Middle frontal gyrus (tissue), 1 donor: ENCODE data around the gene AP2A1.

Experiments used
- DNase-seq: peaks from one replicate; pipeline ENCODE4 v3.0.0-alpha.2; 2015; ENCODE audit warnings: low spot score; ENCODE audit errors: extremely low spot score

AP2A1 gene

DNA sequence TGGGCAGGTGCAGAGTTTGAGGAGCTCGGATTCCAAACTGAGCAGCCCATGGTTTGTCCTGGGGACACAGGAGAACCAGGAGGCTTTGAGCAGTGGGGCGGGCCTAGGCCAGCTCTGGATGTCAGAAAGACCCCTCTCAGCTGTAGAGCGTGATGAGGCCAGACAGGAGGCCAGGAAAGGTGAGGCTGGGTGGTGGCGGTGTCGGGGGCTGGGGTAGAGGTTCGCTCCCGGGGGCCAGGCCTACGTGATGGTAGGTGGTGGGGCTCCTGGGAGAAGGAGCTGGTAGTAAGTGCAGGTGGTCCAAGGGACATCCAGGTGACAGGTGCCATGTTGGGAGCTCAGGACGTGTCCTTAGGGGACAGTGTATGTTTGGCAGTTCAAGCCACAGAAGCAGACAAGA lies 70.6 kb downstream of the AP2A1 start:
- DNase-seq, result no peak

DNA sequence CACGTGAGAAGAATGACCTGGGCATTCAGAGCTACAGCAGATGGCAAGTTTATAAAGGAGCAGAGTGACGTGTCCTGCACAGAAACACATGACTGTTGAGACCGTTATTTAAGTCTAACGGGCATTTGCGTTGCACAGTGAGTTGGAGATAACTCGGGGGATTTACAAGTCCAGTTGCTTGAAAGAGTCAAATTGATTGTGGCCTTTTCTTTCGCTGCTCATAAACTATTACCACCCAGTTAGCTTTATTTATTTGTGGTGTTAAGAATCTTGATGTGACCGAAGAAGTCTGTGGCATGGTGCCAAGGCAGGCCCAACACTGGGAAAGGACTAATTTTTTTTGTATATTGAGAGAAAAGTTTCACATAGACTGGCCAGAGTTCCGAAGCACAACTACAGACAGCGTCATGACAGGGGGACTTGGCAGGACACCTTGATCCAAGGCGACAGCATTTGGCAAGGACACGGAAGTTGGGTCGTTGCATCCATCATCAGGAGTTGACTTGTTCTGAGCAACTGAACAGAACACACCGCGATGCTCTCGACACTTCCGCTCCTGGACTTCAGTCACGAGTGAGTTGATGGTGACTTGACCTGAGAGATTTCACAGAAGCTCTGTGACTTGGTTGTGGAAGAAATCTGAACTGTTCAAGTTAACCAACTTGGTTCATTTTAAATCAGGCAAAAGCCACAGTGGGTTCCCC lies 72.2 kb downstream of the AP2A1 start:
- no peak for DNase-seq

DNA sequence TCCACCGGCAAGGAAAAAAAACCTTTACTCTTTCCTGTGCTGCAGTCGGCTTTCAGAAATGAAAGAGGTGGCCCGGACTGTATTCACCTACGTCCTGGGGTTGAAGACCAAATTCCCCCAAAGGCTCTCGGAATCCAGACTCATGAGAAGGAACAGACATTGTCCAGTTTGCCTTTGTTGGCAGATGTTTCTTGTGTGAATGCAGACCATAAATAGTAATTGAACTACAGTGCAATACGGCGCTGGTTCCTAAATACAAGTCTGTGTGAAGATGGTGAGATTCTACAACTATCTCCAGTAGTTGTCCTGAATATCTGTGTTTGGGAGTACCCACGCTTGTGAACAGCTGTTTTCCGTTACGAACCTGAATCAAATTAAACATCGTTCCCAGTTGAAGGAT lies 72.9 kb downstream of the AP2A1 start:
- DNase-seq, result no peak

DNA sequence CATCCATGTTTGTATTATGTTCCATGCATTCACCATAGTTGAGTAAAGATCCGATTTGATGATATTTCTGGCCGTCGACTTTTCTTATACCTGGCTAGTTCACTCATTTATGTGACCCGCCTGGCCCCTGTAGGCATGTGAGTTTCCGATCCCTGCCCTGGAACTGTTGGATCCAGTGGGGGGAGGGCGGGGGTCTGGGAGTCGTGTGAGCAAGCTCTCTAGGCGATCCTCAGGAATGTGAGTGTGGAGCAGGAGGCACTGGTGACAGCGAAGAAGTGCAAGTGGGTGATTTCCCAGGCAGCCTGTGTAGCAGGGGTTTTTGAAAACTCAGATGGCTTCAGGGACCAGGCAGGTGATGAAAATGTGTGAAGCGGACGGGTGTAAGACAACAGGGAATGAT lies 73.5 kb downstream of the AP2A1 start:
- no peak for DNase-seq

DNA sequence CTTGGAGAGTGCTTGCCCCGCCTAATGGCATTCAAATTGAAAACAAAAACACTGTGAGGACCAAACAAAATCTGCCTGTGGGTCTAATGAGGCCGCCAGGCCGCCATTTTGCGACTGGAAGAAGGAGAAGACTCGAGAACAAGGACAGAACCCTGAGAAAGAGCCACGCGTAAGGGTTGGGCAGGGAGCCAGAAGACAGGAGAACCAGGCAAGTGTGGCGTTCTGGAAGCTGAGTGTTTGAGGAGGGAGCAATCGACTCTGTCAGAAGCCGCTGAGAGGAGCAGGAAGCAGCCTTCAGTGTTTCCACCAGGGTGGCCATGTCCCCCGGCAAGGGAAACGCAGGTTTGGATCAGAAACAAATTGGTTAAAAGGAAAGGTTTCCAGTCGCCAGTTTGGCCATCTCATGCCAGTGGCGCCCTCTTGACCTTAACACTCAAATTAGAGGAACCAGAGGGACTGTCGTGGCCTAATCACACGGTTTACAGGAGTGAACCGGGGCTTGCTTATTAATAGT lies 74.0 kb downstream of the AP2A1 start:
- no peak for DNase-seq

DNA sequence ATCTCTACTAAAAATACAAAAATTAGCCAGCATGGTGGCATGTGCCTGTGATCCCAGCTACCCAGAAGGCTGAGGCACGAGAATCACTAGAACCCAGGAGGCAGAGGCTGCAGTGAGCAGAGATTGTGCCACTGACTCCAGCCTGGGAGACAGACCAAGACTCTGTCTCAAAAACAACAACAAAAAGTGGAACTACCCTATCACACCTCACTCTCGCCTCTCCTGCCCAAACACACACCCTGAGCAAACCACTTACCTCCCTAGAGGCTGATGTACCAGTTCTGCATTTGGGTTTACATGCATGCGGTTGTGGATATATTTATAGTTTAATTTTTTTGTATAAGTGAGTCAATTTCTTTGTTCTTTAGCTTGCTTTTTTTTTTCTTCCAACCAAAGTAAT lies 76.5 kb downstream of the AP2A1 start:
- no peak for DNase-seq

DNA sequence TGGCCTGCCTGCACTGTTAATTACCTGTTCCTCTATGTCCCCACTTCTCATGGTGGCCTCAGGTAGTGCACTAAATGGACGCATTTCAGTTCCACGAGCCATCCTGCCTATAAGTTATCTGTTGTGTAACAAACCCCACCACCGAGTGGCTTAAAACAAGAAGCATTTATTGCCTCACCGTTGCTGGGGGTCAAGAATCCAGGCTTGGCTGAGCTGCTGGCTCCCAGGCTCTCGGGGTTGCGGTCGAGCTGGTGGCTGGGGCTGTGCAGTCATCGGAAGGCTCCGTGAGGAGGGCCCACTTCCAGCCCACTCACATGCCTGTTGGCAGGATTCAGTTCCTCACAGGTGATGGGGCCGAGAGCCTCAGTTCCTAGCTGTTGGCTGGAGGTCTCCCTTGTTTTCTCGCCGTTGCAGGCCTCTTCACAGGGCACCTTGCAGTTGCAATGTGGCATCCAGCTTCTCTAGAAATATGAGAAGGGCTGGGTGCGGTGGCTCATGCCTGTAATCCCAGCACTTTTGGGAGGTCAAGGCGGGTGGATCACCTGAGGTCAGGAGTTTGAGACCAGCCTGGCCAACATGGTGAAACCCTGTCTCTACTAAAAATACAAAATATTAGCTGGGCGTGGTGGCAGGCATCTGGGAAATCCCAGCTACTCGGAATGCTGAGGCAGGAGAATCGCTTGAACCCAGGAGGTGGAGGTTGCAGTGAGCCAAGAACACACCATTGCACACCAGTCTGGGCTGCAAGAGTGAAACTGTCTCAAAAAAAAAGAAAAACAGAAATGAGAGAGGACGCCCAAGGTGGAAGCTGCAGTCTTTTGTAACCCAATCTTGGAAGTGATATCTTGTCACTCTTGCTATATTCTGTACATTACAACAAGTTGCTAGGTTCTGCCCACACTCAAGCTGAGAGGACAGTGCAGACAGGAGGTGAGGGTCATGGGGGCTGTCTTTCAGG lies 77.6 kb downstream of the AP2A1 start:
- DNase-seq, result no peak

DNA sequence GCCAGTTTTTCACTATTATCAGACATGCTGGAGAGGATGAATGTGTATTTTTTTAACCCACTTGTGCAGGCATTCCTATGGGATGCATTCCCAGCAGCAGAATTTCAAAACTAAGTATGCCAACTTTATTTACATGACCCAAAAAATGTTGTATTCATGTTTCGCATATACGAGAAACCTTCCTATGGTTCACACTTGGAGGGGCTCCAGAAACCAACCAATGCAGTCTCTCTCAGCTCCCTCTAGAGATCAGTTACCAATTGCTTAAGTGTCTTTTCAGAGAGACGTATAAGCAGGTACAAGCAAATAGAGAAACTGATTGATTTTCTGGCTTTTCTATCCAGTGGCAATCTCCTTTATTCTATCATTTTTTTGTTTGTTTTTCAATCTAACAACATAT lies 78.6 kb downstream of the AP2A1 start:
- no peak for DNase-seq

DNA sequence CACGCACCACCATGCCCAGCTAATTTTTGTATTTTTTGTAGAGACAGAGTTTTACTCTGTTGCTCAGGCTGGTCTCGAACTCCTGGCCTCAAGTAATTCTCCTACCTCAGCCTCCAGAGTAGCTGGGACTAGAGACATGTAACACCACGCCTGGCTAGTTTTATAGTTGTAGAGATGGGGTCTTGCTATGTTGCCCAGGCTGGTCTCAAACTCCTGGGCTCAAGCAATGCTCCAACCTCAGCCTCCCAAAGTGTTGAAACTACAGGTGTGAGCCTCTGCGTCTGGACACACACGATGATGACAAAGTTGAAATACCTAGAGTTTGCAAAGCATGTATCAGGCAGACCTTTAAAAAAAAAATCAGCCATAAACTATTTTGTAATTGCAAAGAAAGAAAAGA lies 79.6 kb downstream of the AP2A1 start:
- DNase-seq, result no peak

DNA sequence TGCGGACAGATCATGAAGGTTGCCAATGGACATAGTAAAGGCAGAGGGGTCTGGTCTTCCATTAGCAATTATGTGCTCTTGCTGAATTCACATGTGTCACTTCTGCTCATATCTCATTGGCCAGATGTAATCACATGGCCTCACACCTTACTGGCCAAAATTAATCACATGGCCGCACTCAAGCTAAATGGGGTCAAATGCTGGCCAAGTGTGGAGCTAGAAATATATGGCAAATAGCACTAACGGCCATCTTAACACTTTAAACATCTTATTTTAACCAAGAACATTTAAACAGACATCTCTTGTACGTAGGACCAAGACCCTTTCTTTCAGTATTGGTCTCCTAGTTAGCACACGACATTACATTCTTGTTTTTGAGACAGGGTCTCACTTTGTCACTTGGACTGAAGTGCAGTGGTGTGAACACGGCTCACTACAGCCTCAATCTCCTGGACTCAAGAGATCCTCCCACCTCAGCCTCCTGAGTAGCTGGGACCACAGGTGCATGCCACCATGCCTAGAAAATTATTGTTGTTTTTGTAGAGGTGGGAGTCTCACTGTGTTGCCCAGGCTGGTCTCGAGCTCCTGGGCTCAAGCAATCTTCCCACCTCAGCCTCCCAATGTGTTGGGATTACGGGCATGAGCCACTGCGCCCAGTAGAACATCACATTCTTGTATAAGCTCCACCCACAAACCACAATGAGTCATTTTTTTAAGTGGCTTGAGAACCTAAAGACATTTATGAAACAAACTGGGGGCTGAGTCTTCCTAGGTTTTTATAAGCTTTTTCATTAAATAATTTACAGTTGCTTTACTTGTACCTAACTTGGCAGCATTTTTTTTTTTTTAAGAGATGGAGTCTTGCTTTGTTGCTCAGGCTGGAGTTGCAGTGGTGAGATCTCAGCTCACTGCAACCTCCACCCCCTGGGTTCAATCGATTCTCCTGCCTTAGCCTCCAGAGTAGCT lies 81.2 kb downstream of the AP2A1 start:
- no peak for DNase-seq

DNA sequence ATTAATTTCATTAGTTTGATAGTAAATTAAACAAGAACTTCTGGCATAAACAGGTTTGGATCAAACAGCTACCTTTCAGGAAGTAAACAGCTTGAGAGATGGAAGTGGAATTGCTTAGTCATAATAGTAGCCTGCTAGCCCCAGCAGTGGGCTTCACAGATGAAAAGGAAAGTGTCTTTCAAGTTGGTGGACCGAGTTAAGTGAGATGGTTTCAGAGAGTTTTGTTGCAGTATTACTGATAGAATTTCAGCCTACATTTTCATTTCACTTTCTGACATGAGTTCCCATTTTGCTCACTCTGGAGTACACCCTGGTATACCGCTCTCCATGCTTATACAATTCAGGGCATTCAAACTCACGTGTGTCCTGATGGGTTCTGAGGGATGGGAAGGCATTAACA lies 82.1 kb downstream of the AP2A1 start:
- DNase-seq, result no peak

DNA sequence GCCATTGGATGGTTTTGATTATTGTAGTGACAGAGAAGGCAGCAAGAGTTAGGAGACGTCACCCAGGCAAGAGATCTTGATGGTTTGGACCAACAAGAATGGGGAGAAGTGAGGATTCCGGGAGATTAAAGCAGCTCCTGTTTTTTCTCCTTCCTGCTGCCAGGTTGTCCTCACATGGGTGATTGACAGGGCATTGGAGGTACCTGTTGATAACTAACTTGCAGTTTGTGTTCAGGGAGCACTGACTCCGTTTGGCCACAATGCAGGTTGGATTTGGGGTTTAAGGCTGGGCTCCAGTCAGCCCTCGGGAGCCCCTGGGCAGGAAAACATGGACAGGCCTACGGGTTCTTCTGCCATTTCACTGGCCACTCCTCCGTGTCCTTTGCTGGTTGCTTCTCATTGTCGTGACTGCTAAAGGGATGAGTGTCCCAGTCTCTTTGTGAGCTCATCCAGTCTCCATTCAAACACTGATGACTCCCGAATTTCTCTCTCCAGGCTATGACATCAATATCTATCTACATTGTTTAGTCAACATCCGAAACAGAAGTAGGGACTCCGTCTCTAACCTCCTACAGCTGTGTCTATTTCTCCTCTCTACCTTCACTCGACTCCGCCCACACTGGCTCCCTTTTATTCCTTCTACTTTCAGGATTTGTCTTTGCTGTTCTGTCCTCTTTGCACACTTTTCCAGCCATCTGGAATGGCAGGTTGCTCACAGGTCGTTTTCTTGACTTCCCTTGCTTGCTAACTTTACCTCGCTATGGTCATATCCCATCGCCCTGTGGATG lies 82.8 kb downstream of the AP2A1 start:
- DNase-seq, result no peak

DNA sequence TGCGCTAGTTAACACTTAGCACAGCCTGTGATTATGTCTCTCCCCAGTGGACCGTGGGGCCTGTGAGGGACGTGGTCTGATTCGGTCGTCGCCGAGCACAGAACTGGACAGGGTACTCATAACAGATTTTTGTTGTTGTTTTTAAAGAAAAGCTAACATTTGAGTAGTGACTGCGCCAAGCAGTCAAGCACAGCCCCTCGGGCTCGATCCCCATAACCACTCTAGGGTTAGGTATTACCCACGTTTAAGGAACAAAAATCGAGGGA lies 83.4 kb downstream of the AP2A1 start:
- no peak for DNase-seq

DNA sequence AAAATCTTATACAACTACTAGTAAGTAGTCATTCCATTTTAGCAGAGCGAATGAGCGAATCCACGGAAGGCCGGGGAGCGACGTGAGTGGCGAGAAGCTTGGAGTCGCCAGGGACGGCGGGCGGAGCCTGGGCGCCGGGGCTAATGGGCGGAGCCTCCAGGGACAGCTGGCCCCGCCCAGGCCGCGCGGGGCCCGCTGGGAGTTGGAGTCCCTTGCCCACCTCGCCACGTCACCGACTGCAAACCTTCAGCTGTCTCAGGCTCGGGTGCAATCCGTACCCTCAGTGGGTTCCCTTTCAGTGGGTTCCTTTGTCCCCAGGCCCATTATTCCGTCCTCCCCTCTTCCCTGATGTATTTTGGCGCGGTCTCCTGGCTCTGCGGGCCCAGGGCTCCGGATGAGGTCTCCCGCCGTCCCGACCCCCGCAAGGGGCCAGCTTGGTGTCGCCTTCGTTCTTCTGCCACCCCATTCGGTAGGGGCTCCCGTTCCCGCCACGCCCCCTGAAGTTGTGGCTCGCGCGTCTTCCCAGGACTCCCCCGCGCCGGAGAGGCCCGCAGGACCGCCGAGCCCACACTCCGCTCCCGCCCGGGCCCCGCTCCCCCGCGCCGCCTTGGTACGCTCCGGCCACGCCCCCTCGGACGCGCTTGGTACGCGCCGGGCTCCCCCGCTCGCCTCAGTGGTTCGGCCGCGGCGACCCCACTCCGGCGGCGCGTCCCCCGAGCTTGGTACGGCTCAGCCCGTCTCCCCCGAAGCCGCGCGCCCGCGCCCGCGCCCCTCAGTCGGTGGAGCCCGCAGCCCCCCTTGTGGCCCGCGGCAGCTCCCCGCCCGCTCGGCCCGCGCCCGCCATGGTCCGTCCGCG lies 83.9 kb downstream of the AP2A1 start, which contains the start of gene PTOV1:
PTOV1 (plus strand) TSS at position 673 of the 856 bp plus-strand sequence.
- peak; percentile 92 for DNase-seq

DNA sequence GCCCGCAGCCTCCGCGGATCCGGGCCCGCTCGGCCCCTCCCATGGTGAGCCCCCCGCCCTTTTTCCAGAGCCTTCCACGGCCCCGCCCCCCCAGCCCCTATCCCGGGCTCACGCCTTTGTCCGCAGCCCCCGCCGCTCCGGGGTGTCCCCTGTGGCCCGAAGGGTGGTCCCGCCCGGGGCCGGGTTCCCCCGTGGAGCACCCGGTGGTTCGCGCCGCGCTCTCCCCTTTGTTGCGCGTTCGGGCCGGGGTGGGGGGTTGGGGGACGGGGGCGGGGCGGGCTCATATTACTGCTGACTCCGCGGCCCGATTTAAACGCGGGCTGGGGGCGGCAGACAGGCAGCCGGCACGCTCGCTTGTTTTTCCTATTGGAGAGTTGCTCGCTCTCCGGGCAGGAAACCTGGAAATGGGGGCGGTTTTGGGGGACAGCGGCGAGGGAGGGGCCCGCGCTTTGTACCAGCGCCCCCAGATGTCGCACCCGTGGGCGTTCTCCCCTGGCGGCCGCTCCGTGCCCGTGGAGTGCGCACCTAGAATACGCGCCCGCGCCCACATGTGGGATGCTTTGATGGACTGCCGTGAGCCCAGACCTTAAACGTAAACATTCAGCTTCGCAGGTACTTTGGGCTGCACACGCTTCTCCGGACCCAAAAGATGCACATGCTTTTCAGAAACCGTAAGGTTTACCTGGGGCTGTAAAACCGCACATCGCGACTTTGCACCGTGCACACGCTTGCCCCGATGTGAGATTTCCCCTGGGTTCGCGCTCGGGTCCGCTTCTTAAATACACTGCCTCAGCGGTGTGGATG lies 84.9 kb downstream of the AP2A1 start:
- DNase-seq, result no peak

DNA sequence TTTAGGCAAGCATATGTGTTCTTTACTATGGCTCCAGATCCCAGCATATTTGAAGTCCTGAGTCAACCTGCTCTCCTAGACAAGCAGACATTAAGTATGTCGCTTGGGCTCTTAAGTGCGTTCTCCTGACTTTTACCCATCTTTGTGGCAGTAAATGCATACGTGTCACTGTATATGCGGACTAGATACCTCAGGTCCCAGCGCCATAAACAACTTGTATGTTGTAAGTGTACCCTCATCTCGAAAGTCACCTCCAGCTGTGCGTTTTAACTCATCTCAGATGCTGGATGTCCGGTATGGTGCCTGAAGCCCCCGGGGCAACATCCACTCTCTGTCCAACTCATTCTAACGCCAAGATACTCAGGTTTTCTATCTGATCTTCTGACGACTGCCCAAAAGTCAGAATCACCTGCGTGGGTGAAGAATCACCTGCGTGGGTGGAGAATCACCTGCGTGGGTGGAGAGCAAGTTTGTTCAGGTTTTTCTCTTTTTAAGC lies 85.9 kb downstream of the AP2A1 start:
- no peak for DNase-seq

DNA sequence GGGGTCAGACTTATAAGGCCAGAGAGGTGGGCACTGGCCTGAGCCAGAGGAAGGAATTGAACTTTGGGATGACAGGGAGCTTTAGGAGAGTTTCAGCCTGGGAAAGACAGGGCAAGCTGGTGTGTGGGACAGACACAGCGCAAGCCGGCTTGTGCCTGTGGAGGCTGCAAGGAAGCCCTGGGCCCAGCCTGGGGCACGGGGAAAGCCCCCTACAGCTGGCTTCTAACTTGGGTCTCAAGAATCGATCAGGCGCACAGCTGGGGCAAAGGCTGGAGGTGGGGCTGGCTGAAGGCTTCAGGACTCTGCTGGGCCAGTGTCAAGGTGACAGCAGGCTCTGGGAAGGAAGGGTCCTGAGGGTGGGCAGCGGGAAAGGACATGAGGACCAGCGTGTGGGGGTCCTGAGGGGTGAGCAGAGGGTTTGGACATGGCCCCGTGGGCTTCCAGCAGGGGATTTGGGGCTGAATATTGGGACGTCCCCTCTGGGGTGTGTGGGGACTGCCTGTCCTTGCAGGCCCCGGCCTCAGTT lies 87.1 kb downstream of the AP2A1 start:
- DNase-seq, result no peak
